Measurements from ENCODE around the gene PRKN.

The PRKN gene

GRCh38 chr6:161413355-161413771, 1314.2 kb downstream of the PRKN start:
- no peak for DNase-seq (ENCODE audit: low spot score)

- DNase-seq (ENCODE audit: low spot score) = no peak
Measured at GRCh38 chr6:161412795-161413194, 1314.8 kb downstream of the PRKN start.

- DNase-seq (ENCODE audit: low spot score) = no peak
Measured at GRCh38 chr6:161411265-161411944, 1316.2 kb downstream of the PRKN start.

- no peak for DNase-seq (ENCODE audit: low spot score)
Measured at GRCh38 chr6:161410736-161411135, 1316.8 kb downstream of the PRKN start.

GRCh38 chr6:161410076-161410475, 1317.5 kb downstream of the PRKN start:
- no peak for DNase-seq (ENCODE audit: low spot score)

- DNase-seq (ENCODE audit: low spot score) = no peak
Measured at GRCh38 chr6:161409353-161409752, 1318.2 kb downstream of the PRKN start.

- no peak for DNase-seq (ENCODE audit: low spot score)
Measured at GRCh38 chr6:161408041-161408440, 1319.5 kb downstream of the PRKN start.

GRCh38 chr6:161407581-161407980, 1320.0 kb downstream of the PRKN start:
- no peak for DNase-seq (ENCODE audit: low spot score)

GRCh38 chr6:161407115-161407514, 1320.5 kb downstream of the PRKN start:
- no peak for DNase-seq (ENCODE audit: low spot score)

- DNase-seq (ENCODE audit: low spot score) = peak; percentile 68
Measured at GRCh38 chr6:161406646-161407045, 1320.9 kb downstream of the PRKN start.

GRCh38 chr6:161405418-161405817, 1322.1 kb downstream of the PRKN start:
- DNase-seq (ENCODE audit: low spot score) = no peak

- no peak for DNase-seq (ENCODE audit: low spot score)
Measured at GRCh38 chr6:161403717-161404116, 1323.8 kb downstream of the PRKN start.

- no peak for DNase-seq (ENCODE audit: low spot score)
Measured at GRCh38 chr6:161401587-161402309, 1325.8 kb downstream of the PRKN start.

- no peak for DNase-seq (ENCODE audit: low spot score)
Measured at GRCh38 chr6:161400671-161401070, 1326.9 kb downstream of the PRKN start.

GRCh38 chr6:161396539-161396938, 1331.0 kb downstream of the PRKN start:
- no peak for DNase-seq (ENCODE audit: low spot score)

GRCh38 chr6:161395716-161396231, 1331.8 kb downstream of the PRKN start:
- no peak for DNase-seq (ENCODE audit: low spot score)

- no peak for DNase-seq (ENCODE audit: low spot score)
Measured at GRCh38 chr6:161394437-161394836, 1333.1 kb downstream of the PRKN start.

GRCh38 chr6:161393839-161394364, 1333.7 kb downstream of the PRKN start:
- peak; percentile 89 for DNase-seq (ENCODE audit: low spot score)

GRCh38 chr6:161393292-161393691, 1334.3 kb downstream of the PRKN start:
- no peak for DNase-seq (ENCODE audit: low spot score)

- DNase-seq (ENCODE audit: low spot score) = no peak
Measured at GRCh38 chr6:161389756-161390155, 1337.8 kb downstream of the PRKN start.

- no peak for DNase-seq (ENCODE audit: low spot score)
Measured at GRCh38 chr6:161383951-161384350, 1343.6 kb downstream of the PRKN start.

GRCh38 chr6:161379834-161380582, 1347.6 kb downstream of the PRKN start:
- no peak for DNase-seq (ENCODE audit: low spot score)
